ENCODE results near the gene NEIL1. TPM values are rescaled to one million over a fixed set of nuclear protein-coding genes. Genes with fewer than 3 reads are reported as not detected.

Gene NEIL1
- total RNA-seq, 1 experiment from 2014 or later, result 41.4 TPM

- no peak for ATAC-seq
- no peaks in the 10 kb centered on the region for H3K9me3 ChIP-seq (ENCODE audit: control insufficient read depth in 1 of 2, insufficient read depth in 1 of 2, low read depth in 1 of 2, low read length in 2 of 2)
- RAD21 ChIA-PET (ENCODE audit: low non-redundant PET in 1 of 2, low total read pairs in 2 of 2, uncharacterized antibody in 2 of 2, unreplicated experiment in 2 of 2), result no interaction called here
These were observed 5.6 kb downstream of the NEIL1 start for GRCh38 chr15:75352186-75353080.

More at GRCh38 chr15:75352186-75353080, 5.6 kb downstream of the NEIL1 start:
- no peak for DNase-seq (ENCODE audit: low read depth, low spot score)
- no peaks in the 10 kb centered on the region for H3K79me2 ChIP-seq (ENCODE audit: insufficient read depth, low read length)
- H3K4me1 ChIP-seq (ENCODE audit: control insufficient read depth in 1 of 2, insufficient read depth in 2 of 2, low read length in 2 of 2), result peaks cover 0 to 8% of the 10 kb centered on the region in 2 experiments; a peak in 1 of 4 replicates
- BruUV-seq (replicated peaks), result no TSS peak
- no peaks in the 10 kb centered on the region for H3K9me2 ChIP-seq (ENCODE audit: insufficient read depth)
- ChIA-PET CTCF (no interaction called here), POLR2A (interaction anchor here (1.8 kb wide), 1 partner anchor 16 kb away, joined by 6 read pairs; the partner anchor contains the start of gene MAN2C1)
- no peaks in the 10 kb centered on the region for H3K27me3 ChIP-seq (ENCODE audit: insufficient read depth, low read length)
- H3K27ac ChIP-seq (ENCODE audit: low read depth, low read length), result no peak overlapping the region
- no peaks in the 10 kb centered on the region; a peak in 1 of 4 replicates for H3K36me3 ChIP-seq (ENCODE audit: control insufficient read depth in 1 of 2, insufficient read depth in 2 of 2, low read length in 2 of 2)
- no peak overlapping the region for H2AFZ ChIP-seq (ENCODE audit: low read depth, low read length, poor library complexity, severe bottlenecking)
- no peaks in the 10 kb centered on the region for H4K20me1 ChIP-seq (ENCODE audit: insufficient read depth)
- TF ChIP-seq CEBPB (IDR thresholded peaks at IDR 0.05; ENCODE audit: low read depth) (no peak), EGR1 (IDR thresholded peaks at IDR 0.05; ENCODE audit: low read depth) (no peak), ZNF274 (IDR thresholded peaks at IDR 0.05; ENCODE audit: low read depth, low read length) (no peak), ATF3 (IDR thresholded peaks at IDR 0.05) (no peak), POLR2AphosphoS5 (IDR thresholded peaks at IDR 0.05; ENCODE audit: low read depth, low read length) (no peak), SIN3A (IDR thresholded peaks at IDR 0.05; ENCODE audit: low read depth) (no peak), POLR2A (IDR thresholded peaks at IDR 0.05; ENCODE audit: borderline replicate concordance, extremely low read depth, insufficient read depth, insufficient read length) (no peak), EZH2phosphoT487 (IDR thresholded peaks at IDR 0.05; ENCODE audit: borderline replicate concordance) (no peak), CTCF (IDR thresholded peaks at IDR 0.05 in 2 of 3, conservative IDR thresholded peaks at IDR 0.05 in 1 of 3; ENCODE audit: borderline replicate concordance in 1 of 3, insufficient read depth in 1 of 3, low read depth in 2 of 3, low read length in 2 of 3) (no peak), YY1 (IDR thresholded peaks at IDR 0.05; ENCODE audit: extremely low read depth, insufficient replicate concordance, low read depth, low read length) (no peak), ZFX (IDR thresholded peaks at IDR 0.05) (no peak), ZBTB33 (IDR thresholded peaks at IDR 0.05; ENCODE audit: extremely low read depth, insufficient replicate concordance, low read length) (no peak), CBX3 (IDR thresholded peaks at IDR 0.05; ENCODE audit: low read depth) (no peak), EZH2 (IDR thresholded peaks at IDR 0.05) (no peak), TCF7L2 (IDR thresholded peaks at IDR 0.05; ENCODE audit: borderline replicate concordance, extremely low read depth, insufficient read depth, insufficient read length) (no peak), SRF (IDR thresholded peaks at IDR 0.05; ENCODE audit: low read depth) (no peak), MAX (IDR thresholded peaks at IDR 0.05) (no peak), JUND (IDR thresholded peaks at IDR 0.05) (no peak)
- H3K4me2 ChIP-seq (ENCODE audit: low read length), result no peak overlapping the region
- no peak overlapping the region for H3K4me3 ChIP-seq (replicated peaks in 1 of 2; ENCODE audit: low read depth in 1 of 2, low read length in 2 of 2)
- intact Hi-C loops (cut with micrococcal nuclease), result no loop called here
- H3K9ac ChIP-seq (ENCODE audit: low read length), result no peak overlapping the region
